ENCODE results near the gene RNF111.

RNF111 gene

DNA sequence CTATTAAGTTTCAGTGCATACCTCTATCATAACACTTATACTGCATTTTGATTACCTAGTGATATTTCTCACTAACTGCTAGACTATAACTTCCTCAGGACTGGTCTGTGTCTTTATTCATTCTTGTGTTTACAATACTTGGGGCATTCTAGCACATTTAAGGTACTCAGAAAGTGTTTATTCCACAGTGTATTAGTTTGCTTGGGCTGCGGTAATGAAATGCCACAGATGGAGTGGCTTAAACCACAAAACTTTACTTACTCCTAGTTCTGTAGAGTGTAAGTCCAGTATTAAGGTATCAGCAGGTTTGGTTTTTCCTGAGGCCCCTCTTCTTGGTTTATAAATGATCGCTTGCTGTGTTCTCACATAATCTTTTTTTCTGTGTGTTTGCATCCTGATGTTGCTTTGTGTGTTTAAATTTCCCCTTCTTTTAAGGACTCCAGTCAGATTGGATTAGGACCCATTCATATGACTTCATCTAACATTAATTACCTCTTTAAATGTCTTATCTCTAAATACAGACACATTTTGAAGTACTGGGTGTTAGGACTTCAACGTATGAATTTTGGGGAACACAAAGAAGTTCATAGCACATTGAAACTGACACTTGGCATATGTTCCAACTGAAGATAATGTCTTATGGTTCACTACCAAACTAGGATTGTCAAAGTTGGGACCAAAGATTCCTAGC lies 23.9 kb downstream of the RNF111 start:
- H3K4me3 ChIP-seq (ENCODE audit: low read depth, low read length) = no peak overlapping the region
- TF ChIP-seq, protein P1, sequence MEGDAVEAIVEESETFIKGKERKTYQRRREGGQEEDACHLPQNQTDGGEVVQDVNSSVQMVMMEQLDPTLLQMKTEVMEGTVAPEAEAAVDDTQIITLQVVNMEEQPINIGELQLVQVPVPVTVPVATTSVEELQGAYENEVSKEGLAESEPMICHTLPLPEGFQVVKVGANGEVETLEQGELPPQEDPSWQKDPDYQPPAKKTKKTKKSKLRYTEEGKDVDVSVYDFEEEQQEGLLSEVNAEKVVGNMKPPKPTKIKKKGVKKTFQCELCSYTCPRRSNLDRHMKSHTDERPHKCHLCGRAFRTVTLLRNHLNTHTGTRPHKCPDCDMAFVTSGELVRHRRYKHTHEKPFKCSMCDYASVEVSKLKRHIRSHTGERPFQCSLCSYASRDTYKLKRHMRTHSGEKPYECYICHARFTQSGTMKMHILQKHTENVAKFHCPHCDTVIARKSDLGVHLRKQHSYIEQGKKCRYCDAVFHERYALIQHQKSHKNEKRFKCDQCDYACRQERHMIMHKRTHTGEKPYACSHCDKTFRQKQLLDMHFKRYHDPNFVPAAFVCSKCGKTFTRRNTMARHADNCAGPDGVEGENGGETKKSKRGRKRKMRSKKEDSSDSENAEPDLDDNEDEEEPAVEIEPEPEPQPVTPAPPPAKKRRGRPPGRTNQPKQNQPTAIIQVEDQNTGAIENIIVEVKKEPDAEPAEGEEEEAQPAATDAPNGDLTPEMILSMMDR (IDR thresholded peaks at IDR 0.05; ENCODE audit: low read depth, low read length, missing control alignments) = no peak
- no peak for DNase-seq (ENCODE audit: low read depth)
- in situ Hi-C loops (cut with HindIII; ENCODE audit: low sequenced_read_pairs) = no loop called here

DNA sequence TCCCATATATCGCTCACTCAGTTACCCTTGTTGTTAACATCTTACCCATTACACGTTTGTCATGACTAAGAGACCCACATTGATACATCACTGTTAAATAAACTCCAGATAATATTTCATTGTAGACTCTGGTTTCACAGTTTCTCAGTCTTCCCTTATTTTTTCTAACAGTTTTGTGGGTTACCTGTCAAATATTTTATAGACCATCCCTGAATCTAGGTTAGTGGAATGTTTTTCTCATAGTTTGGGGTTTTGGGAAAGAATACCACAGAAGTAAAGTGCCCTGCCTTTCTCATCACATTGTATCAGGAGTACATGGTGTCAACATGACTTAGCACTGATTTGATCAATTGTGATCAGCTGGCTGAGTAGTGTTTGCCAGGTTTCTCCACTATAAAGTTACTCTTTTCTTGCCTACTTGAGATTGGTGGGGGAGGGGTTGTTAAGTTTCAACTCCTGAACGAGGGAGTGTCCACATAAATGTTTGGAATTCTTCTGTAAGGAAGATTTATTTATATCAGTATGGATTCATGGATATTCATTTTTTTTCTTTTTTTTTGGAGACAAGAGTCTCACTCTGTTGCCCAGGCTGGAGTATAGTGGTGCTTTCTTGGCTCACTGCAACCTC lies 25.9 kb downstream of the RNF111 start:
- peak; percentile 3 for DNase-seq (ENCODE audit: low read depth)
- in situ Hi-C loops (cut with HindIII; ENCODE audit: low sequenced_read_pairs) = no loop called here
- H3K4me3 ChIP-seq (ENCODE audit: low read depth, low read length) = no peak overlapping the region
- TF ChIP-seq, protein P1 (IDR thresholded peaks at IDR 0.05; ENCODE audit: low read depth, low read length, missing control alignments) = no peak

DNA sequence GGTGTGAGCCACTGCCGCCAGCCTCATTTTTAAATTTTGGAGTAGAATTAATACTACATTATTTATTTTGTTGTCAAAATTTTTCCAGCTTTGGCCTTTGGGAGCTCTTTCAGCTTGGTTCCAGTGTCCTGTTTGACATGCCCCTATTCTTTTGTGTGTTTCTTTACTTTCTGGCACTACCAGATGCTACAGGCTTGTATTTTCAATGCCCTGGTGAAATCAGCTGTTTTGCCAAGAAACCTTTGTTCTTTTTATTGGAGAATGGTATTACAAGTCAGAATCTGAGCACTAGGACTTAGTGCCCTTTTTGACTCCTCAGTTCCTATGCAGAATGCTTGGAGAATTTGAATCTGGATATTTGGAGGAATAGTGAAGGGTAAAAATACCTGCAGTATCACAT lies 26.6 kb downstream of the RNF111 start:
- TF ChIP-seq, protein P1 (IDR thresholded peaks at IDR 0.05; ENCODE audit: low read depth, low read length, missing control alignments) = no peak
- DNase-seq (ENCODE audit: low read depth) = no peak
- H3K4me3 ChIP-seq (ENCODE audit: low read depth, low read length) = no peak overlapping the region
- in situ Hi-C loops (cut with HindIII; ENCODE audit: low sequenced_read_pairs) = no loop called here

DNA sequence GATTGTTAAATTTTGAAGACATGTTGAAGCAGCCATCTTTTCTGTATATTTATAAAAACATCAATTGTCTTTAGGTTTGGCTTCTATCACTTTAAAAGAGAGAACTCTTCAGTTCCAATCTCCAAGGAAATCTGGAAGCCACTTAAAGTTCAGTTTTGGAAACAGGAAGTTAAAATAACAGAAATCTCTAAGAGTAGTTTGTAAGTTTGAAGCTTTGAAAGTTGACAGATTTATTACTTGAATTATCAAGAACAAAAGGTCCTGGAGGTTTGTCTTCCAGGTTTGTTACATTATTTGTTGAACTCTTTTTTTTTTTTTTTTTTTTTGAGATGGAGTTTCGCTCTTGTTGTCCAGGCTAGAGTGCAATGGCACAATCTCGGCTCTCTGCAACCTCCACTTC lies 30.0 kb downstream of the RNF111 start:
- no peak for DNase-seq (ENCODE audit: low read depth)
- TF ChIP-seq, protein P1 (IDR thresholded peaks at IDR 0.05; ENCODE audit: low read depth, low read length, missing control alignments) = no peak
- in situ Hi-C loops (cut with HindIII; ENCODE audit: low sequenced_read_pairs) = no loop called here
- no peak overlapping the region for H3K4me3 ChIP-seq (ENCODE audit: low read depth, low read length)

DNA sequence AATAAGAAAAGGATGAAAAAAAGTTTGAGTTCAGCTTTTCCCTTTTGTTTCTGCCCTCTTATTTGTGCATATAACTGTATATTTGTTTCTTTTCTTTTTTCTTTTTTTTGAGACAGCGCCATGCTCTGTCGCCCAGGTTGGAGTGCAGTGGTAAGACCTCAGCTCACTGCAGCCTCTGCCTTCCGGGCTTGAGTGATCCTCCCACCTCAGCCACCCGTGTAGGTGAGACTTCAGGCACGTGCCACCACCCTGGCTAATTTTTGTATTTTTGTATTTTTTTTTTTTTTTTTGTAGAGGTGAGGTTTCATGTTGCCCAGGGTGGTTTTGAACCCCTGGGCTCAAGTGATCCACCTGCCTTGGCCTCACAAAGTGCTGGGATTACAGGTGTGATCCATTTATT lies 31.4 kb downstream of the RNF111 start:
- DNase-seq (ENCODE audit: low read depth) = no peak
- no peak overlapping the region for H3K4me3 ChIP-seq (ENCODE audit: low read depth, low read length)
- TF ChIP-seq, protein P1 (IDR thresholded peaks at IDR 0.05; ENCODE audit: low read depth, low read length, missing control alignments) = no peak
- in situ Hi-C loops (cut with HindIII; ENCODE audit: low sequenced_read_pairs) = no loop called here

DNA sequence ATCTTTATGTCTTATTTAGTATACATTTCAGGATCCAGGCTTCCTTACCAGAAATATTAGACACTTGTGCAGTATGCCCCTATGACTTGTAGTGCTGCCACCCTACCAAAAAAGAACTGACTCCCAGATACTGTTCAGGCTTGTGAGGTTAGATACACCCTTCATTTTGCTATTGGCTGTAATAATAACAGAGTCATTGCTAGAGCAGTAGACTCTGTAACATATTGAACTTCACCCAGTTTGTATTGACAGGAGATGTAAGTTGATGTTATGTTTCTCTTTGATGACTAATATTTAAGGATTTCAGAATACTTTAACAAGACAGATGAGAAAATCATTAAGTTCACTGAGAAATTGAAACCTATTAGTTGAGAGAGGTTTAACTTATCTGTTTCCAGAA lies 32.9 kb downstream of the RNF111 start:
- in situ Hi-C loops (cut with HindIII; ENCODE audit: low sequenced_read_pairs) = no loop called here
- DNase-seq (ENCODE audit: low read depth) = no peak
- TF ChIP-seq, protein P1 (IDR thresholded peaks at IDR 0.05; ENCODE audit: low read depth, low read length, missing control alignments) = no peak

More for the DNA sequence above, 32.9 kb downstream of the RNF111 start:
- H3K4me3 ChIP-seq (ENCODE audit: low read depth, low read length) = no peak overlapping the region

Measured in astrocyte of the cerebellum (primary cell).